CD4-positive, alpha-beta T cell treated with Interleukin-1 beta for 1 hour (primary cell): Measurements from ENCODE around the gene SOAT2.

Experiments
- DNase-seq, 2 donors: peaks; one replicate each; pipeline ENCODE4 v3.0.0-alpha.2; 2020 to 2022

SOAT2 gene, protein sequence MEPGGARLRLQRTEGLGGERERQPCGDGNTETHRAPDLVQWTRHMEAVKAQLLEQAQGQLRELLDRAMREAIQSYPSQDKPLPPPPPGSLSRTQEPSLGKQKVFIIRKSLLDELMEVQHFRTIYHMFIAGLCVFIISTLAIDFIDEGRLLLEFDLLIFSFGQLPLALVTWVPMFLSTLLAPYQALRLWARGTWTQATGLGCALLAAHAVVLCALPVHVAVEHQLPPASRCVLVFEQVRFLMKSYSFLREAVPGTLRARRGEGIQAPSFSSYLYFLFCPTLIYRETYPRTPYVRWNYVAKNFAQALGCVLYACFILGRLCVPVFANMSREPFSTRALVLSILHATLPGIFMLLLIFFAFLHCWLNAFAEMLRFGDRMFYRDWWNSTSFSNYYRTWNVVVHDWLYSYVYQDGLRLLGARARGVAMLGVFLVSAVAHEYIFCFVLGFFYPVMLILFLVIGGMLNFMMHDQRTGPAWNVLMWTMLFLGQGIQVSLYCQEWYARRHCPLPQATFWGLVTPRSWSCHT

DNA sequence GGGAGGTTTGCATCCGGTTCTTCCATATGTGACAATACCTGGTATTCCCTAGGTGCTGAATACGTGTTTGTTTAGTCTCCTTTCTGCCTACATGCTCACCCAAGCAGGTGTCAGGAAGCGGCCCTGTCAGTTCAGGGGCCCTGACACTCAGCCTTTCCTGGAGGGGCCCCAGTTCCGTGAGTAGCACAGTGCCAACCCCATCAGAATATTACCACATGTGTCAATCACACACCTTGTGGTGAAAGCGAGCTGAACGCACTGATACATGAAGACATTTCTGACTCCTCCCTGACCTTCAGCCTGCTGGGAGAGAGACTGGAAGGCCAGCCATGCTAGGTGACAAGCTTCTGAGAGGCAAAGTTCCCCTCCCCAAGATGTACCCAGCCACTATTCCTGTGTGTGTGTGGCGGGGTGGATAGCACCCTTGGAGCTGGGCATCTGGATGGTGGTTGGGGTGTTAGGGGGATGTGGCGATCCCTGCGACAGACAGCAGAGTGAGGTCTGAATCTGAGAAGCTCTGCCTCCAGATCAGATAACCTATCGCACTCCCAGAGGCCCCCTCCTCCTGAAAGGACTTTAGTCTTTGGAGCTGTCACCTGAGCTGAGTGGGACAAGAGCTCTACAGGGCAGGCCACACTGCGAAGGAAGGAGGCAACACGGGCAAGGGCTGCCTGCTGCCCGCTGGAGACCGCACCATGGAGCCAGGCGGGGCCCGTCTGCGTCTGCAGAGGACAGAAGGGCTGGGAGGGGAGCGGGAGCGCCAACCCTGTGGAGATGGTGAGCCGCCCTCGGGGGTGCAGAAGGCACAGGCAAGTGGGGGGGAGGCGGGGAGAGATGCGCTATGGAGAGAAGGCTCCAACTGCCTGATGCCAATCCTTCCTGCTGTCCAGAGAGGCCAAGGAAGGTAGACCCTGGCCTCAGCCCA lies at the start of gene SOAT2:
SOAT2 (plus strand) TSS at position 604 of the 925 bp plus-strand sequence; CDS start at position 696, 92 bp downstream.
- DNase-seq: peak in 1 of 2 donors; percentile 52

DNA sequence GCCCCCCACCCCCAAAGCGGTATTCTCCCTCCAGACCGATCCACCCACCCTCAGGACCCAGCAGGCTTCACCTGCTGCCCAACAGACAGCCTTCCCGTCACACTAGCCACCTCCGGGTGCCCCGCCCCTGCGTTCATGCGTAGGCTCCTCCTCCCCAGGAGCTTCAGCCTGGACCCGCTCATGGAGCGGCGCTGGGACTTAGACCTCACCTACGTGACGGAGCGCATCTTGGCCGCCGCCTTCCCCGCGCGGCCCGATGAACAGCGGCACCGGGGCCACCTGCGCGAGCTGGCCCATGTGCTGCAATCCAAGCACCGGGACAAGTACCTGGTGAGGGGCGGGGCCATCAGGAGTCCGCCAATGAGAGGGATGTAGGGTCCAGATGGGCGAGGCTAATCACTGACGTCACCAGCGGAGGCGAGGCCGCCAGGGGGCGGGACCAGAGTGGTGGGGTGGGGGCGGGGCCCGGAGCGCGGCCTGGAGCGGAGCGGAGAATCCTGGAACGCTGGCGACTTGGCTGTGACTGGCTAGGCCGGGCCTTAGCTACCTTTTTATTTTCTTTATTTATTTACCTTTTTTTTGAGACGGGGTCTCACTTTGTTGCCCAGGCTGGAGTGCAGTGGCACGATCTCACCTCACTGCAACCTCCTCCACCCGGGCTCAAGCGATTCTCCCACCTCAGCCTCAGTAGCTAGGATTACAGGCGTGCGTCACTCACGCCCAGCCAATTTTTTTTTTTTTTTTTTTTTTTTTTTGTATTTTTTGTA lies 49.0 kb upstream of the SOAT2 start:
- DNase-seq: peak; percentile 94

DNA sequence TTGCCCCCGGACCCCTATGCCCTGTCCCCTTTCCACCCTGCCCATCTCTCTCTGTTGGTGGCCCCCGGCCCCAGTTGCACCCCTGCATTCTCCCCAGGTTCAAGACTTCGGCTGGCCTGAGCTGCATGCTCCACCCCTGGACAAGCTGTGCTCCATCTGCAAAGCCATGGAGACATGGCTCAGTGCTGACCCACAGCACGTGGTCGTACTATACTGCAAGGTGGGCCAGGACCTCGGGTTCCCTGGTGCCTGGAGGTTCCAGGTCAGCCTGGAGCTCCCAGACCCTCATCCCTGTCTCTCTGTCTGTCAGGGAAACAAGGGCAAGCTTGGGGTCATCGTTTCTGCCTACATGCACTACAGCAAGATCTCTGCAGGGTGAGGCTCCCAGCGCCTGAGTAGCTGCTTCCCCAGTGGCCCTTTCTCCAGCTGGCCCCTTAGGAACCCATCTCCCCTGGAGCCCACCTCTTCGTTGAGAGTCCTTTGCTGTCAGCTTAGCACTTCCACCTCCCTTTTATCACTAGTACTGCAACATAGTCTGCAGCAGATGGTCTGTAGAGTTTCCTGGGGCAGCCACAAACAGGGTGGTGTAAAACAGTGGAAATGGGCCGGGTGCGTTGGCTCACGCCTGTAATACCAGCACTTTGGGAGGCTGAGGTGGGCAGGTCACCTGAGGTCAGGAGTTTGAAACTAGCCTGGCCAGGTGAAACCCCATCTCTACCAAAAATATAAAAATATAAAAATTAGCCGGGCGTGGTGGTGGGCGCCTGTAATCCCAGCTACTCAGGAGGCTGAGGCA lies 47.6 kb upstream of the SOAT2 start:
- DNase-seq: no peak

DNA sequence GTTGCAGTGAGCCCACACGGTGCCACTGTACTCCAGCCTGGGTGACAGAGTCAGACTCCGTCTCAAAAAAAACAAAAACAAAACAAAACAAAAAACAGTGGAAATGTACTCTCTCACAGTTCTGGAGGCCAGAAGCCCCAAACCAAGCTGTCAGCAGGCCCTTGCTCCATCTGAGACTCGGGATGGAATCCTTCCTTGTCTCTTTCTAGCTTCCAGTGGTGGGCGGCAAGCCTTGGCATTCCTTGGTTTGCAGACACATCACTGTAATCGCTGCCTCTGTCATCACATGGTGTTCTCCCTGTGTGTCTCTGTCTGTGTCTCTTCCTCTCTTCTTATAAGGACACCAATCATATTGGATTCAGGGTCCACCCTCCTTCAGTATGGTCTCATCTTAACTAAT lies 47.0 kb upstream of the SOAT2 start:
- no peak for DNase-seq

DNA sequence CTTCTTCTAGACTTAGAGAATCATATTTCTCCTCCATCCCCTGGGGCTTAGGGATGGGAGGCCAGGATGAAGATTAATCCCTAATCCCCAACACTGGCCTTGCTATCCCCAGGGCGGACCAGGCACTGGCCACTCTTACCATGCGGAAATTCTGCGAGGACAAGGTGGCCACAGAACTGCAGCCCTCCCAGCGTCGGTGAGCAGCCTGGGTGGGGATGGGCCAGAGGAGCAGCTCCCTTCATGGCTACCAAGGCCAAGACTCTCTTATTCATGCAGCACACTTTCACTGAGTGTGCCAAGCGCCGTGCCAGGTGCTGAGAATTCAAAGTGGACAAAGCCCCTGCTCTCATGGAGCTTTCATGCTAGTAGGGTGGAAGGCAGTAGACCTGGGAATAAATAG lies 46.4 kb upstream of the SOAT2 start:
- no peak for DNase-seq

DNA sequence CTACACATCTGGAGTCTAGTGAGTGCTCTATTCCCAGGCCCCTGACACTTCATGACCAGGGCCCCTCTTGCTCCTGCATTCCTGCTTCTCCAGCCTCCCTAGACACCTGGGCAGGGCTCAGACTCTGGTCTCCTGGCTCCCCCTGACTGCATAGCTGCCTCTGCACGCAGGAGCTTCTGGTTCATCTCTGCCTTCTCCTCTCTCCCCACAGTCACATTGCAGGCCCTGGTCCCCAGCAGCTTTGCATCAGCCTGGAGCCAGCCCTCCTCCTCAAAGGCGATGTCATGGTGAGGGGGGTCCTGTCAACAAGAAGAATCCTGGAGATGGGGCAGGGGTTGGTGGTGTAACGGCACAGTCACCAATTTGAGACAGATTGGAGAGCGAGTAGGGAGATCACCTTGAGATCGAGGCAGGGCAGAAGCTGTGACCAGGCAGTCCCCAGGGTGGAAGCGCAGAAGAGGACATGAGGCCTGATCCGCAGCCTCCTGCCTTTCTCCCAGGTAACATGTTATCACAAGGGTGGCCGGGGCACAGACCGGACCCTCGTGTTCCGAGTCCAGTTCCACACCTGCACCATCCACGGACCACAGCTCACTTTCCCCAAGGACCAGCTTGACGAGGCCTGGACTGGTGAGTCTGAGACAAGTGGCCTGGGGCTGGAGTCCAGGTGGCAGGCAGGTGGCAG lies 45.3 kb upstream of the SOAT2 start:
- DNase-seq: no peak

DNA sequence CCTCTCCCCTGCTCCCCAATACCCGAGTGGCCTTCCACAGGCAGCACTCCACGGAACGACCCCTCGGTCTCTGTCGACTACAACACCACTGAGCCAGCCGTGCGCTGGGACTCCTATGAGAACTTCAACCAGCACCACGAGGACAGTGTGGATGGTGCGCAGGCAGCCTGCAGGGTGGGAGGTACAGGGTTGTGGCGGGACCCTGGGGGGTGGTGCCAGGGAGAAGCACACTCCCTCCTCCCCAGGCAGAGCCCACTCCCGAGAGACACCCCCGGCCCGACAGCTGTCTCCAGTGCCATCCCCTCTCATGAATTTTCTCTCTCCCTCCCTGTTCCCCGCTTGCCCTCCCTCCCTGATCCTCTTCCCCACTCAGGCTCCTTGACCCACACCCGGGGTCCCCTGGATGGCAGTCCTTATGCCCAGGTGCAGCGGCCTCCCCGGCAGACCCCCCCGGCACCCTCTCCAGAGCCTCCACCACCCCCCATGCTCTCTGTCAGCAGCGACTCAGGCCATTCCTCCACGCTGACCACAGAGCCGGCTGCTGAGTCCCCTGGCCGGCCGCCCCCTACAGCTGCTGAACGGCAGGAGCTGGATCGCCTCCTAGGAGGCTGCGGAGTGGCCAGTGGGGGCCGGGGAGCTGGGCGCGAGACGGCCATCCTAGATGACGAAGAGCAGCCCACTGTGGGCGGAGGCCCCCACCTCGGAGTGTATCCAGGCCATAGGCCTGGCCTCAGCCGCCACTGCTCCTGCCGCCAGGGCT lies 44.4 kb upstream of the SOAT2 start:
- DNase-seq: no peak

DNA sequence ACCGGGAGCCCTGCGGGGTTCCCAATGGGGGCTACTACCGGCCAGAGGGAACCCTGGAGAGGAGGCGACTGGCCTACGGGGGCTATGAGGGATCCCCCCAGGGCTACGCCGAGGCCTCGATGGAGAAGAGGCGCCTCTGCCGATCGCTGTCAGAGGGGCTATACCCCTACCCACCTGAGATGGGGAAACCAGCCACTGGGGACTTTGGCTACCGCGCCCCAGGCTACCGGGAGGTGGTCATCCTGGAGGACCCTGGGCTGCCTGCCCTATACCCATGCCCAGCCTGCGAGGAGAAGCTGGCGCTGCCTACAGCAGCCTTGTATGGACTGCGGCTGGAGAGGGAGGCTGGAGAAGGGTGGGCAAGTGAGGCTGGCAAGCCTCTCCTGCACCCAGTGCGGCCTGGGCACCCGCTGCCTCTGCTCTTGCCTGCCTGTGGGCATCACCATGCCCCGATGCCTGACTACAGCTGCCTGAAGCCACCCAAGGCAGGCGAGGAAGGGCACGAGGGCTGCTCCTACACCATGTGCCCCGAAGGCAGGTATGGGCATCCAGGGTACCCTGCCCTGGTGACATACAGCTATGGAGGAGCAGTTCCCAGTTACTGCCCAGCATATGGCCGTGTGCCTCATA lies 43.7 kb upstream of the SOAT2 start:
- no peak for DNase-seq

DNA sequence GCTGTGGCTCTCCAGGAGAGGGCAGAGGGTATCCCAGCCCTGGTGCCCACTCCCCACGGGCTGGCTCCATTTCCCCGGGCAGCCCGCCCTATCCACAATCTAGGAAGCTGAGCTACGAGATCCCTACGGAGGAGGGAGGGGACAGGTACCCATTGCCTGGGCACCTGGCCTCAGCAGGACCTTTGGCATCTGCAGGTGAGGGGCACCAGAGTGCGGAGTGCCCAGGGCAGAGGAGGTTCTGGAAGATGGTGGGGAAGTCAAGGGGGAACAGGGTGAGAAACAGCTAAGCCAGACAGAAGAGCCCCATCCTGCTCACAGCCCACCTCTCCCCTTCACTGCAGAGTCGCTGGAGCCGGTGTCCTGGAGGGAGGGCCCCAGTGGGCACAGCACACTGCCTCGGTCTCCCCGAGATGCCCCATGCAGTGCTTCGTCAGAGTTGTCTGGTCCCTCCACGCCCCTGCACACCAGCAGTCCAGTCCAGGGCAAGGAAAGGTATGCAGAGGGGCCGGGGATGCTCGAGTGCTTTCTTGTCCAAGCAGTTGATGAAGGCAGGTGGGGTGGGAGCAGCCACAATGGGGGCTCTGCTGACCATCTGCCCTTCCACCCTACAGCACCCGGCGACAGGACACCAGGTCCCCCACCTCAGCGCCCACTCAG lies 43.1 kb upstream of the SOAT2 start:
- no peak for DNase-seq

DNA sequence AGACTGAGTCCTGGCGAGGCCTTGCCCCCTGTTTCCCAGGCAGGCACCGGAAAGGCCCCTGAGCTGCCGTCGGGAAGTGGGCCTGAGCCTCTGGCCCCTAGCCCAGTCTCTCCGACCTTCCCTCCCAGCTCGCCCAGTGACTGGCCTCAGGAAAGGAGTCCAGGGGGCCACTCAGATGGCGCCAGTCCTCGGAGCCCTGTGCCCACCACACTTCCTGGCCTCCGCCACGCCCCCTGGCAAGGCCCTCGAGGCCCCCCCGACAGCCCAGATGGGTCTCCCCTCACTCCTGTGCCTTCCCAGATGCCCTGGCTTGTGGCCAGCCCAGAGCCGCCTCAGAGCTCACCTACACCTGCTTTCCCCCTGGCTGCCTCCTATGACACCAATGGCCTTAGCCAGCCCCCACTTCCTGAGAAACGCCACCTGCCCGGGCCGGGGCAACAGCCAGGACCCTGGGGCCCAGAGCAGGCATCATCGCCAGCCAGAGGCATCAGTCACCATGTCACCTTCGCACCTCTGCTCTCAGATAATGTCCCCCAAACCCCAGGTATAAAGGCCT lies 42.5 kb upstream of the SOAT2 start:
- DNase-seq: no peak

DNA sequence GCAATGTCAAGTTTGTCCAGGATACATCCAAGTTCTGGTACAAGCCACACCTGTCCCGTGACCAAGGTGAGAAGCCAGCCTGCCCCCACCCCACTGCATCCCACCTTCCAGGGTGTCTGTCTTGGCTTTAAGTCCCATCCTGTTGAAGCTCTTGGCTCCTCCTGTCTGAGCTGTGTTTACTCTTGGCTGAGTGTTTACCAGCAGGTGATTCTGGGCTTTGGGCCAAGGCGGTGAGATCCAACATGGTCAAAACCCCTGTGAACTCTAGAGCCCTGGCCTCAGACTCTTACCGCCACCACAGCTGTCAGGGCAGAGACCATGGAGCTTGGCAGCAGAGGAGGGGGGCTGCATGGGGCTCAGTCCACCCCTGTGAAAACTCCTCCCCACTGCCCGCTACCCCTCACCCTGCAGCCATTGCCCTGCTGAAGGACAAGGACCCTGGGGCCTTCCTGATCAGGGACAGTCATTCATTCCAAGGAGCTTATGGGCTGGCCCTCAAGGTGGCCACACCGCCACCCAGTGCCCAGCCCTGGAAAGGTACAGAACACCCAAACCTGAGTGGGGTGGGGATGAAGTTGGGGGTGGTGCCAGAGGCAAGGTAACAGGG lies 41.8 kb upstream of the SOAT2 start:
- no peak for DNase-seq

DNA sequence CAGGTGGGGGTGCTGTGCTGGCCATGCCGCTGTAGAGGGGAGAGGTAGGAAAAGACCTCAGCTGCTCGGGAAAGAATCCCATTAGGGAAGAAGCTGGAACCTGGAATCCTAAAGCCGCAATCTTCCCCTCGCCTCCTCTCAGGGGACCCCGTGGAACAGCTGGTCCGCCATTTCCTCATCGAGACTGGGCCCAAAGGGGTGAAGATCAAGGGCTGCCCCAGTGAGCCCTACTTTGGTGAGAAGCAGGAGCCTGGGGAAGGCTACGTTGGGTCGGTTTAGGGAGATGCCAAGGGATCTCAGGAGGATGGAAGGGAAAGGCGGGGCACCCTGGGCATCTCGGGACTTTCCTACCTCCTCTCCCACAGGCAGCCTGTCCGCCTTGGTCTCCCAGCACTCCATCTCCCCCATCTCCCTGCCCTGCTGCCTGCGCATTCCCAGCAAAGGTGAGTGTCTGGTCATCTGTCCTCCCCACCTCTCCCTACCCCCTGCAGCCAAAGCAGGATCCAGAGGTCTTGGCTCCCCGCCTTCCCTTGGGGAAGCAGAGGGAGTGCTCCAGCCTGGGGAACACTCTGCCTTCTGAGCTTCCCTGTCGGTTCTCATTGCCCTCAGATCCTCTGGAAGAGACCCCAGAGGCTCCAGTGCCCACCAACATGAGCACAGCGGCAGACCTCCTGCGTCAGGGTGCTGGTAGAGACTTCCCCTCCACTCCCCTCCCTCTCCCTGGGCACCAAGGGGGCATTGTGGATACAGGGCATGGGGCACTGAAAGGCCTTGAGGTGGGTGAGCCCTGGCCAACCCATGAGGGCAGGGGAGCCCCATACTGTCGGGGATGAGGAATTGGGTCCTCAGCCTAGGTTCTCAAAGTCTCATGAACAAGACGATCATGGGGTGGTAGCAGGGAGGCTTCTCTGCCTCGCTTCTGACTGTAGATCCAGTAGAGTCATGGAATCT lies 41.0 kb upstream of the SOAT2 start:
- DNase-seq: no peak

DNA sequence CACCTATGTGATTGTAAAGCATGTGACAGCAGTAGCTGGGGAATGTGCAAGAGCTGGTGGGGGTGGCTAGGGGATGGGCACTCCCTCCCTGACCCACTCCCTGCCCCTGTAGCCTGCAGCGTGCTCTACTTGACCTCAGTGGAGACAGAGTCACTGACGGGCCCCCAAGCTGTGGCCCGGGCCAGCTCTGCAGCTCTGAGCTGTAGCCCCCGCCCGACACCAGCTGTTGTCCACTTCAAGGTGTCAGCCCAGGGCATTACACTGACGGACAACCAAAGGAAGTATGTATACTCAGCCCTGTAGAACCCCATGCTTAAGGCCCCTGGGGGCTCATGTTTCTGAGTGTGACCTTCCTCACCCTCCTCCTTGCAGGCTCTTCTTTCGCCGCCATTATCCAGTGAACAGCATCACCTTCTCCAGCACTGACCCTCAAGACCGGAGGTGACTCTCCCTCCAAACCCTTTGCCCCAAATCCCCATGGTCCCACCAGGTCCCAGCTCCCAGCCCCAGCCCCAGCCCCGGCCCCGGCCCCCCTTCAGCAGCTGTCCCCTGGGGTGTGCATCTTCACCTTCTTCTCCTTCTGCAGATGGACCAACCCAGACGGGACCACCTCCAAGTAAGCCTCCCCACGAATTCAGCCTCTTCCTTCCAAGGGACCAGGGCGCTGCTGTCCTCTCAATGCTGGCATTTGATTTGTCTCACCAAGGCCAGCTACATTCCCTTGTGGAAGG lies 40.1 kb upstream of the SOAT2 start:
- no peak for DNase-seq

DNA sequence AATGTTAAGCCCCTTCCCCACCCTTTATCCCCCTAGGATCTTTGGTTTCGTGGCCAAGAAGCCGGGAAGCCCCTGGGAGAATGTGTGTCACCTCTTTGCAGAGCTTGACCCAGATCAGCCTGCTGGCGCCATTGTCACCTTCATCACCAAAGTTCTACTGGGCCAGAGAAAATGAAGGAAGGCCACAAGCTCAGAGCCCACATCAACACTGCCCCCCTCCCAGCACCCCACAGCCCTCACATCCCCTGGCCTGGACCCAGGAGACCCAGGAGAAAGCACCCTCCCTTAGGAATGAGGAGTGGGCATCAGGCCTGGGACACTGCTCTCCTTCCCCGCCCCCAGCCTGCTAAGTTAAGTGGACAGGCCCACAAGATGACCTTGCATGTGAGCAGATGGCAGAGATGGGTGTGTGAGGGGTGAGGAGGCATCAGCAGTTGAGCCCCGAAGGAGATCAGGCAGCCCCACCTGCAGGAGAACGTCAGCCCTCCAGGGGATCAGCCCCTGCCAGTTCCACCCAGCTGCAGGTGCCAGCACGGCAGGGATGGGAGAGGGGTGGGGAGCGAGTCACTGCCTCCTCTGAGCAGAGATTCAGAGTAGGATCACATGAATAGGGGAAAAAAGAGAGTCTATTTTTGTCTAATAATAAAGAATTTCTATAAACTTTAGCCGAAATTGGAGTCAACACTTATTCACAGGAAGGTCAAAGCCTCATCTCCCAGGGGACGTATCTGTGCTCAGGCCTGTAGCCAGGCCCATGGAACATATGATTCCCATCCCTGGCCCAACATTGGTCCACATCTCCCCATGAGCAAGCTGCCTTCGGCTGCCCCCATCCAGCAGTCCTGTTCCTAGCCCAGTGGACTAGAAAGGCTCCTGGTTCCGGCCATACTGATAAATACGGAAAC lies 39.3 kb upstream of the SOAT2 start:
- no peak for DNase-seq

DNA sequence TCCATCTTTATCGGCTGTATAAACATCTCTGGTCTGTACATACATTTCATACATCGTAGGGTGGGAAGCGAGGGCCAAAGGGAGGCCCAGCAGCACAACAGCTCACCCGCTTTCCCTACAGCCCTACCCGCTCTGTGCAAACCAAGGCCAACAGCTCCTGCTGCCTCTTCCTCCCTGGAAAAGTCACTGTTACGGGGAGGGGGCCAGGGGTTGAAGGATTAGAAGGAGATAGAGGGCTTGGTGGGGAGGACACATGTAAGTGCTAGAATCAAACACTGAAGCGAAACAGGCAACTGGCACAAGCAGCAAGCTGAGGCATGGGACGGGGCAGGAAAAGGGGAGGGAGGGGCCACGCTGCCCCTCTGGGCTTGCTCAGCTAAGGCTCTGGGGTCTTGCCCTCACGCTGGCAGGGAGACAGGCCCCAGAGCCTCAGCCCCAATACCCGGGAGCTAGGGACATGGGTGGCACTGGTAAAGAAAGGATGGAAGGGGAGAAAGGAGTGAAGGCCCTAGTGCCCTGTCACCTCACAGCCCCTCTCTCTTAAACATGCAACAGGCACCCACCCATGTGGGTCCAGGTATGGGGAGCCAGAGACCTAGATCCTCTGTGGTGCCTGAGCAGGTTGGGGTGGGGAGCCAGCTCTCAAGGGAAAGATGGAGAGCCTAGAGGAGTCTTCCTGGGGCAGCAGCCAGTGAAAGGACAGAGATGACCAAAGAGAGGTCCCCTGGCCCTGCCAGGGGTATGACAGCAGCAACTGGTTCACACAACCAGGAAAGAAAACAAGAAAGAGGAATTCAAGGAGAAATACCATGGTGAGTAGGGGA lies 38.5 kb upstream of the SOAT2 start:
- no peak for DNase-seq
